ENCODE results near the gene GAS2L2. TPM values are rescaled to one million over a fixed set of nuclear protein-coding genes. Genes with fewer than 3 reads are reported as not detected.

The GAS2L2 gene
- total and polyA plus RNA-seq, 2 experiments from 2014 or later = not detected

DNA sequence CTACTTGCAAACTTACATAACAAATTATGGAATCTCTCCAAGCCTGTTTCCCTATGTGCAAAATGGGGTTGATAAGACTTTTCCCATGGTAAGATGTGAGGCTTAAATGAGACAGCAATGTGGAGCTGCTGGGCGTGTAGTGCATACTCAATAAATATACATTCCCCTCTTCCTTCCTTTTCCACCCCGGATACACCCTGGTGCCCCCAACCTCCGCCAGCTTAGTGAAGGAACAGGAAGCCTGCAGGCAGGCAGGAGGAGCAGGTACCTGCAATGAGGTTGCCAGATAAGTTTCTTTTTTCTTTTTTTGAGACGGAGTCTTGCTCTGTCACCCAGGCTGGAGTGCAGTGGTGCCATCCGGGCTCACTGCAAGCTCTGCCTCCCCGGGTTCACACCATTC, 22.5 kb upstream of the GAS2L2 start:
- 65 to 80% methylated on average over 6 of the region's 6 CpGs for WGBS, 2 experiments (ENCODE audit: low coverage in 1 of 2, low lambda C conversion rate in 2 of 2, missing lambda C conversion rate in 2 of 2)

GRCh38 chr17:35775039-35775438, 22.0 kb upstream of the GAS2L2 start:
- Histone ChIP-seq H3K4me3 (no peak overlapping the region), H3K27me3 (replicated peaks; ENCODE audit: insufficient read depth) (peaks cover 19% of the 10 kb centered on the region), H3K27ac (no peak overlapping the region), H3K9ac (no peak overlapping the region), H3K4me2 (ENCODE audit: unreplicated experiment) (no peak overlapping the region), H2AFZ (no peak overlapping the region), H4K20me1 (ENCODE audit: insufficient read depth) (no peaks in the 10 kb centered on the region), H3K9me3 (ENCODE audit: low read depth) (no peaks in the 10 kb centered on the region), H3K4me1 (ENCODE audit: insufficient read depth) (peaks cover 17% of the 10 kb centered on the region), H3K9me2 (ENCODE audit: insufficient read depth) (no peaks in the 10 kb centered on the region), H3K79me2 (ENCODE audit: insufficient read depth) (no peaks in the 10 kb centered on the region), H3F3A (ENCODE audit: insufficient read depth) (peaks cover 14% of the 10 kb centered on the region), H3K36me3 (ENCODE audit: low read depth) (no peaks in the 10 kb centered on the region)
- TF ChIP-seq EZH2 (IDR thresholded peaks at IDR 0.05; ENCODE audit: insufficient read depth, poor library complexity, severe bottlenecking) (no peak), EZH2phosphoT487 (IDR thresholded peaks at IDR 0.05; ENCODE audit: insufficient read depth, low read depth) (no peak)
- WGBS, 2 experiments (ENCODE audit: low coverage in 1 of 2, low lambda C conversion rate in 2 of 2, missing lambda C conversion rate in 2 of 2) = 59 to 72% methylated on average over 5 of the region's 5 CpGs
- in situ Hi-C loops (cut with MboI) = no loop called here
- DNase-seq = no peak

More for the DNA sequence above, 22.5 kb upstream of the GAS2L2 start:
- no peaks in the 10 kb centered on the region for H3K9me3 ChIP-seq (ENCODE audit: low read depth)
- no peak overlapping the region for H3K4me3 ChIP-seq
- no peak for DNase-seq
- no peaks in the 10 kb centered on the region for H4K20me1 ChIP-seq (ENCODE audit: insufficient read depth)
- H3K79me2 ChIP-seq (ENCODE audit: insufficient read depth) = no peaks in the 10 kb centered on the region
- no peaks in the 10 kb centered on the region for H3K9me2 ChIP-seq (ENCODE audit: insufficient read depth)
- no peak overlapping the region for H2AFZ ChIP-seq
- in situ Hi-C loops (cut with MboI) = no loop called here
- no peak overlapping the region for H3K4me2 ChIP-seq (ENCODE audit: unreplicated experiment)
- H3K4me1 ChIP-seq (ENCODE audit: insufficient read depth) = peaks cover 17% of the 10 kb centered on the region
- peaks cover 24% of the 10 kb centered on the region for H3K27me3 ChIP-seq (replicated peaks; ENCODE audit: insufficient read depth)
- no peaks in the 10 kb centered on the region for H3K36me3 ChIP-seq (ENCODE audit: low read depth)
- H3K27ac ChIP-seq = no peak overlapping the region
- H3F3A ChIP-seq (ENCODE audit: insufficient read depth) = peaks cover 14% of the 10 kb centered on the region
- no peak overlapping the region for H3K9ac ChIP-seq
- no peak for TF ChIP-seq EZH2 (IDR thresholded peaks at IDR 0.05; ENCODE audit: insufficient read depth, poor library complexity, severe bottlenecking)
- no peak for TF ChIP-seq EZH2phosphoT487 (IDR thresholded peaks at IDR 0.05; ENCODE audit: insufficient read depth, low read depth)

- no peak overlapping the region for H3K4me3 ChIP-seq
These were observed 21.5 kb upstream of the GAS2L2 start for GRCh38 chr17:35774499-35774898.

DNA sequence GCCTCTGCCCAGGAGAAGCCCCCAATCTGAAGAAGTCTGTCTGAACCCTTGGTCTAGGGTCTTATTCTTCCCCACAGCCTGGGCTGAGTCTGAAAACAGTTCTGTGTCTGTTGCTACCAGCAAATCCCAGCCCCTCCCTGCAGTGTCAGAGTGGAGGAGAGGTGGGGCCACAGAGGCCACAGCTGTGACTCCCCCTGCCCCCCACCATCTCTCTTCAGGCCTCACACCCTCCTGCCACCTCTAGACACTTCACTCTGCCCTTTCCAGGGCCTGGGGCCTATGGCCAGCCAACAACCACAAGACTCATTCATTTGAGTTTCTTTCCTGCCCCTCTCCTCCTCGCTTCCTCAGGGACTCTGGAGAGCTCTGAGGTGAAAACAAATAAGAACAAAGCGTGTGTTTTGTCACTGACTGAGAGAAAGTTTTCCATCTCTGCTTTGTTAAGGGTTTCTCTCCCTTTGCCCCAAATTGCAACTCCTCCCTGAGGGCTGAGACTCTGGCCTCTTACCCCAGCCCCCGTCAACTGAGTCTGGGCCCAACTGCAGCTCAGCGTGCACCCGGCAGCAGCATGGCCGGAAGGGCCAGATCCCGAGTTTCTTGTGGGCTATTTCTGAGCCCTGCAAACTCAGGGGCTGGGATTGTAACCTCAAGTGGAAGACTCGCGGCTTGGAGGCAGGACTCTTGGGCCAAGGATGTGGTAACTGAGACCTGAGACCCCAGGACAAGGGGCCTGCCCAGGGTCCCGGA, 20.8 kb upstream of the GAS2L2 start:
- DNase-seq = no peak
- Histone ChIP-seq H3K4me2 (ENCODE audit: unreplicated experiment) (no peak overlapping the region), H2AFZ (no peak overlapping the region), H3K9me2 (ENCODE audit: insufficient read depth) (no peaks in the 10 kb centered on the region), H3K36me3 (ENCODE audit: low read depth) (no peaks in the 10 kb centered on the region), H3K27ac (no peak overlapping the region), H3K4me3 (no peak overlapping the region), H3K27me3 (replicated peaks; ENCODE audit: insufficient read depth) (peaks cover 15% of the 10 kb centered on the region), H3F3A (ENCODE audit: insufficient read depth) (peaks cover 14% of the 10 kb centered on the region), H3K9me3 (ENCODE audit: low read depth) (no peaks in the 10 kb centered on the region), H3K79me2 (ENCODE audit: insufficient read depth) (no peaks in the 10 kb centered on the region), H3K4me1 (ENCODE audit: insufficient read depth) (peaks cover 17% of the 10 kb centered on the region), H3K9ac (no peak overlapping the region), H4K20me1 (ENCODE audit: insufficient read depth) (no peaks in the 10 kb centered on the region)
- TF ChIP-seq EZH2 (IDR thresholded peaks at IDR 0.05; ENCODE audit: insufficient read depth, poor library complexity, severe bottlenecking) = no peak
- TF ChIP-seq EZH2phosphoT487 (IDR thresholded peaks at IDR 0.05; ENCODE audit: insufficient read depth, low read depth) = no peak
- in situ Hi-C loops (cut with MboI) = no loop called here
- 80 to 84% methylated on average over 10 of the region's 10 CpGs for WGBS, 2 experiments (ENCODE audit: low coverage in 1 of 2, low lambda C conversion rate in 2 of 2, missing lambda C conversion rate in 2 of 2)

More at GRCh38 chr17:35774499-35774898, 21.5 kb upstream of the GAS2L2 start:
- Histone ChIP-seq H3K36me3 (ENCODE audit: low read depth) (no peaks in the 10 kb centered on the region), H3K4me1 (ENCODE audit: insufficient read depth) (peaks cover 17% of the 10 kb centered on the region), H3K27me3 (replicated peaks; ENCODE audit: insufficient read depth) (peaks cover 17% of the 10 kb centered on the region), H3K9ac (no peak overlapping the region), H2AFZ (no peak overlapping the region), H3K27ac (no peak overlapping the region), H3K79me2 (ENCODE audit: insufficient read depth) (no peaks in the 10 kb centered on the region), H3K4me2 (ENCODE audit: unreplicated experiment) (no peak overlapping the region), H3F3A (ENCODE audit: insufficient read depth) (peaks cover 14% of the 10 kb centered on the region), H3K9me2 (ENCODE audit: insufficient read depth) (no peaks in the 10 kb centered on the region), H4K20me1 (ENCODE audit: insufficient read depth) (no peaks in the 10 kb centered on the region), H3K9me3 (ENCODE audit: low read depth) (no peaks in the 10 kb centered on the region)
- peak; percentile 41 for DNase-seq
- in situ Hi-C loops (cut with MboI) = no loop called here
- 35 to 38% methylated on average over 5 of the region's 5 CpGs for WGBS, 2 experiments (ENCODE audit: low coverage in 1 of 2, low lambda C conversion rate in 2 of 2, missing lambda C conversion rate in 2 of 2)
- no peak for TF ChIP-seq EZH2phosphoT487 (IDR thresholded peaks at IDR 0.05; ENCODE audit: insufficient read depth, low read depth)
